Thymus (tissue), 14 donors: ENCODE results near the gene KLRF1. TPM values are rescaled to one million over a fixed set of nuclear protein-coding genes. Genes with fewer than 3 reads are reported as not detected.

Experiments
- DNase-seq, 9 donors: peaks; one replicate each; pipeline ENCODE4 v3.0.0-alpha.2; 2013; ENCODE audit warnings: low spot score in 9 of 9, low read depth in 6 of 9, missing footprints in 1 of 9
- H3K27ac ChIP-seq, 2 donors: one replicate each; pipeline ENCODE4 v1.5.1; 2013; ENCODE audit warnings: control low read depth in 1 of 2, low read depth in 1 of 2, low read length in 1 of 2, mild to moderate bottlenecking in 1 of 2, moderate library complexity in 1 of 2
- H3K27me3 ChIP-seq, 2 donors: one replicate each; pipeline ENCODE4 v1.5.1; 2013; ENCODE audit warnings: low read length in 1 of 2; ENCODE audit not compliant: control insufficient read depth in 2 of 2, insufficient read depth in 1 of 2
- H3K36me3 ChIP-seq, 2 donors: one replicate each; pipeline ENCODE4 v1.5.1; 2013; ENCODE audit warnings: low read length in 1 of 2, mild to moderate bottlenecking in 1 of 2, moderate library complexity in 1 of 2; ENCODE audit not compliant: control insufficient read depth in 2 of 2, insufficient read depth in 2 of 2
- H3K4me1 ChIP-seq, 2 donors: one replicate each; pipeline ENCODE4 v1.5.1; 2013; ENCODE audit warnings: low read length in 2 of 2; ENCODE audit not compliant: control insufficient read depth in 2 of 2, insufficient read depth in 2 of 2
- H3K4me3 ChIP-seq, 2 donors: one replicate each; pipeline ENCODE4 v1.5.1; 2013; ENCODE audit warnings: low read length in 2 of 2, control low read depth in 1 of 2, mild to moderate bottlenecking in 1 of 2
- H3K9me3 ChIP-seq, 2 donors: one replicate each; pipeline ENCODE4 v1.5.1; 2013; ENCODE audit warnings: low read length in 1 of 2, mild to moderate bottlenecking in 1 of 2; ENCODE audit not compliant: control insufficient read depth in 2 of 2, insufficient read depth in 1 of 2
- WGBS: extraction: QIAGEN DNeasy Blood & Tissue Kit; methylation state at CpG from one replicate; pipeline ENCODE4 v1.1.7; 2013; 5-methylcytosine and 5-hydroxymethylcytosine counted together
- long read RNA-seq, 10 donors: transcript quantifications; one replicate each; lab custom pipeline, GENCODE V29; 2026
- polyA plus RNA-seq: library from polyadenylated mRNA; stranded (reverse); fragments of 200-250 nt; gene quantifications from one replicate; pipeline ENCODE4 v1.2.3, GENCODE V29; 2013
- total RNA-seq: library from RNA; stranded (reverse); fragments of 120-200 nt; gene quantifications from one replicate; pipeline ENCODE4 v1.2.4, GENCODE V29; 2013
- donor health status: healthy.

Gene KLRF1
- 0.80 TPM for total RNA-seq
- polyA plus RNA-seq, result 3.3 TPM
- long read RNA-seq, donor 1, result 0 reads
- long read RNA-seq, donor 2, result 0 reads
- long read RNA-seq, donor 3, result 0 reads
- long read RNA-seq, donor 4, result 0 reads
- long read RNA-seq, donor 5, result 0 reads
- long read RNA-seq, donor 6, result 0 reads
- long read RNA-seq, donor 7, result 0 reads
- long read RNA-seq, donor 8, result 0 reads
- long read RNA-seq, donor 9, result 0 reads
- long read RNA-seq, donor 10, result 0 reads

DNA sequence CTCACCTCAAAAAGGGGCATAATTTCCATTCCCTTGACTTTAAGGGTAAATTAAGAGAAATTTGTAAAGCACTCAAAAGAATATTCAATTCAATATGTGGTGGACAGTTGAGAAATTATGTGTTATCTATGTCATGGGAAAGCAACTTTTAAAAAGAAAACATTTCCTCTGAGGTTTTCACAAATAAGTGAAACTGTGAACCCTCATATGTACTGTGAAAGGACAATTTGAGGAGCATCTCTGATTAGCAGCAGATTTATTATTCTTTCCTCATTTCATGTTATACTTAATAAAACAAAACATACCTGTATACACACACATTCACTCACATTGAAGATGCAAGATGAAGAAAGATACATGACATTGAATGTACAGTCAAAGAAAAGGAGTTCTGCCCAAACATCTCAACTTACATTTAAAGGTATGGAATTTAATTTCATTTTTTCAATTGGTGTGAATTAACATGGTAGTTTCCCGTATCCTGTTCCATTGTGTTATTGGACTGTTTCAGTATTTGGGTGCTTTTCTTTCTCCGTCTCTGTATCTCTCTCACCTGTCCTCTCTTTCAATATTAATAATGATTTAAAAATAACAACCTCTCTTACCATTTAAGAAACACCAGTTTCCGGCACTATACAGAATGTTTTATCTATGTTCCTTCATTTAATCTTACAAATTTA is at the start of gene KLRF1:
KLRF1 (plus strand) TSS at position 273 of the 680 bp plus-strand sequence; CDS start at position 337, 64 bp downstream.
- Histone ChIP-seq H3K27ac (no peak within 1 kb of the TSS), H3K4me3 (no peak within 1 kb of the TSS), H3K36me3 (no peaks in the 10 kb centered on the region), H3K9me3 (no peaks in the 10 kb centered on the region), H3K4me1 (no peaks in the 10 kb centered on the region), H3K27me3 (no peaks in the 10 kb centered on the region)
- DNase-seq, result no peak
- 98% methylated on average over 3 of the region's 3 CpGs for WGBS

DNA sequence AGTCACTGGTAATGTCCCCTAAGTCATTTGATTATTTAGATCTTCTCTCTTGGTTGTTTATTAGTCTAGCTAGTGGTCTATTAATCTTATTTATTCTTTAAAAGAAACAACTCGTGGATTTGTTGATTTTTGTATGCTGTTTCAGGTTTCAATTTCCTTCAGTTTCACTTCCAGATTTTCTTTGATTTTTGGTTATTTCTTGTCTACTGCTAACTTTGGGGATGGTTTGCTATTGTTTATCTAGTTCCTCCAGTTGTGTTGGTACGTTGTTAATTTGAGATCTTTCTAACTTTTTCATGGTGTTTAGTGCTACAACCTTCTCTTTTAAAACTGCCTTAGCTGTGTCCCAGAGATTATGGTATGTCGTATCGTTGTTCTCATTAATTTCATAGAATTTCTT is 48.1 kb upstream of the KLRF1 start:
- 77% methylated on average over 4 of the region's 4 CpGs for WGBS
- H3K27me3 ChIP-seq, result no peaks in the 10 kb centered on the region
- no peak overlapping the region for H3K27ac ChIP-seq

GRCh38 chr12:9781360-9781759 is 45.9 kb upstream of the KLRF1 start:
- H3K9me3 ChIP-seq, result no peaks in the 10 kb centered on the region
- peak overlapping the region in 1 of 2 donors; percentile 15 for H3K27ac ChIP-seq
- no peak overlapping the region for H3K4me3 ChIP-seq
- DNase-seq, result no peak
- 53% methylated on average over 2 of the region's 2 CpGs for WGBS
- peaks cover 5 to 7% of the 10 kb centered on the region in 2 donors for H3K4me1 ChIP-seq
- no peaks in the 10 kb centered on the region for H3K27me3 ChIP-seq
- H3K36me3 ChIP-seq, result no peaks in the 10 kb centered on the region

More for the DNA sequence above, 48.1 kb upstream of the KLRF1 start:
- no peak overlapping the region for H3K4me3 ChIP-seq
- no peak for DNase-seq
- no peaks in the 10 kb centered on the region for H3K36me3 ChIP-seq
- H3K4me1 ChIP-seq, result peaks cover 12 to 14% of the 10 kb centered on the region in 2 donors
- no peaks in the 10 kb centered on the region for H3K9me3 ChIP-seq

GRCh38 chr12:9782547-9783382 is 44.5 kb upstream of the KLRF1 start:
- H3K4me1 ChIP-seq, result peaks cover 4 to 5% of the 10 kb centered on the region in 2 donors
- no peak overlapping the region for H3K4me3 ChIP-seq
- no peaks in the 10 kb centered on the region for H3K36me3 ChIP-seq
- no peaks in the 10 kb centered on the region for H3K27me3 ChIP-seq
- 96% methylated on average over 7 of the region's 7 CpGs for WGBS
- no peak overlapping the region for H3K27ac ChIP-seq
- no peaks in the 10 kb centered on the region for H3K9me3 ChIP-seq
- no peak for DNase-seq

DNA sequence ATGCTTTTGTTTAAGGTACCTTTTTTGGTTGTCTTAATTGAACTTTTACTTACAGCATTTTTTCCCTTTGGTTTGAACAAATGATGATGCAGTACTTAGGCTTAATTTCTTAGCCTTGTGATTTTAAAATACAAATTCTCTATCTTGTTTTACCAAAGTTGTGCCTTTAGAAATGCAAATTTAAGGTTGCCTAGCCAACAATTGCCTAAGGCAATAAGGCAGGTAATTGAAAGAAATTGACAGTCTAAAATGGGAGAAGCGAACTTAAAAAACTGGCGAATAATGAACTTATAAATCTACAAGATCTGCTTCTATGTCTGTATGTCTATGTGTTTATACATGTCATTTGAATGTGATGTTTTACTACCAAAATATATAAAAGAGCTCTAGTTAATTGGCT is 43.0 kb upstream of the KLRF1 start:
- Histone ChIP-seq H3K4me3 (no peak overlapping the region), H3K4me1 (peaks cover 4 to 5% of the 10 kb centered on the region in 2 donors), H3K27ac (no peak overlapping the region), H3K9me3 (no peaks in the 10 kb centered on the region), H3K27me3 (no peaks in the 10 kb centered on the region), H3K36me3 (no peaks in the 10 kb centered on the region)
- DNase-seq, result no peak
- WGBS, result 98% methylated on average over 2 of the region's 2 CpGs

- 97% methylated on average over 3 of the region's 3 CpGs for WGBS
- no peak for DNase-seq
- H3K4me1 ChIP-seq, result peaks cover 4 to 5% of the 10 kb centered on the region in 2 donors
Observed at GRCh38 chr12:9784816-9785215, 42.5 kb upstream of the KLRF1 start.

DNA sequence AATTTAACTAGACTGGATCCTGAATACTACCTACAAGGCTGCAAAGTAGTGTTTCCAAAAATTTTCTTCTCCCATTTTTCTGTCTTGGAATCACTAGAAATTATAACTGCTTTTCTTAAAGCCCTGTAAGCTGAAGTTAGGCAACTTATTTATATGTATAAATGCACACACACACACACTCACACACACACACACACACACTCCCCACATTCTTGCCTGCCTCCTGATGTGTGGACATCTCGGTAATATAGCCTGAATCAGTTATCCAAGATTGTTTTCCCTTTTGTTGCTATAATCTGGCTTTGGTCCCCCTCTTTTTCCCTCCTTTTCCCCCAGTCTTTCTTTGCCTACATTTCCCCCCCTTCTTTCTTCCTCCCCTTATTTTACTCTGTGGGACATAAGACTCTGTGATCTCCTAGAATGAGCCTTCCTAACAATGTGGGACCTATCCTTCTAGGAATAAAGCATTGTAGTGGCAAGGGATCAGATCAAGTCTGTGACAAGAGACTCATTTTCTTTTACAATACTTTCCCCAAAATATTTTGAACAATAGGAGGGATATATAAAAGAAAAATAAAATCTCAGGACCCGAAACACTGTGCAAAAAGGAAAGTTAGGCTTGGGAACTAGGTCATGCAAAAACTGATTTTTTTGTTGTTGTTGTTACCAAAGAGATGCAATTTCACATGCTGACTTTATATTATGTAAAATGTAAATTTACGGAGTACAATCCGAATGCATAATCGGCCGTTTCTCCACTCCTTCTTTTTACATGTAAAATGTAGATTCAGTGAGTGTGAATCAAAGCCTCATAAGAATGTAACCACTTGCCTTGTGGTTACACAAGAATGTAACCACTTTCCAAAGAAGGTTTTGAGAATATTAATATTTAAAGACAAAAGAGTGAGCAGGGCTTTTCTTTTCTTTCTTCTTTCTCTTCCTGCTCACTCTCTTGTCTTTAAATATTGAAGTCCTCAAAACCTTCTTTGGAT is 40.3 kb upstream of the KLRF1 start:
- WGBS, result 95% methylated on average over 6 of the region's 6 CpGs
- no peaks in the 10 kb centered on the region for H3K36me3 ChIP-seq
- no peaks in the 10 kb centered on the region for H3K27me3 ChIP-seq
- H3K9me3 ChIP-seq, result peaks cover 0 to 5% of the 10 kb centered on the region in 2 donors
- H3K4me3 ChIP-seq, result no peak overlapping the region
- no peaks in the 10 kb centered on the region for H3K4me1 ChIP-seq
- no peak for DNase-seq
- no peak overlapping the region for H3K27ac ChIP-seq

More at GRCh38 chr12:9784816-9785215, 42.5 kb upstream of the KLRF1 start:
- Histone ChIP-seq H3K27me3 (no peaks in the 10 kb centered on the region), H3K9me3 (no peaks in the 10 kb centered on the region), H3K27ac (no peak overlapping the region), H3K4me3 (no peak overlapping the region), H3K36me3 (no peaks in the 10 kb centered on the region)

GRCh38 chr12:9792185-9792900 is 34.9 kb upstream of the KLRF1 start:
- Histone ChIP-seq H3K4me3 (no peak overlapping the region), H3K4me1 (peaks cover 0 to 3% of the 10 kb centered on the region in 2 donors), H3K27me3 (no peaks in the 10 kb centered on the region), H3K27ac (no peak overlapping the region), H3K36me3 (no peaks in the 10 kb centered on the region), H3K9me3 (peaks cover 0 to 5% of the 10 kb centered on the region in 2 donors)
- 42% methylated on average over 2 of the region's 2 CpGs for WGBS
- DNase-seq, result no peak
